ENCODE data around the gene MSMP.

The MSMP gene

GRCh38 chr9:35754264-35754663 lies at the start of gene MSMP:
Gene MSMP (minus strand): TSS chr9:35754276. CDS start chr9:35754129, 147 bp downstream.
- no peak for DNase-seq

- no peak for DNase-seq
These were observed 47.5 kb upstream of the MSMP start for GRCh38 chr9:35801328-35802128.

GRCh38 chr9:35800530-35800929 lies 46.5 kb upstream of the MSMP start:
- no peak for DNase-seq

- peak; percentile 21 to 34 for DNase-seq
These were observed 44.7 kb upstream of the MSMP start for GRCh38 chr9:35798658-35799374.

GRCh38 chr9:35797311-35798109 lies 43.4 kb upstream of the MSMP start:
- DNase-seq, result no peak

- no peak for DNase-seq
These were observed 41.6 kb upstream of the MSMP start for GRCh38 chr9:35795695-35796094.

- DNase-seq, result no peak
These were observed 39.4 kb upstream of the MSMP start for GRCh38 chr9:35793461-35793860.

GRCh38 chr9:35792826-35793225 lies 38.8 kb upstream of the MSMP start:
- no peak for DNase-seq

GRCh38 chr9:35792024-35792813 lies 38.1 kb upstream of the MSMP start:
- no peak for DNase-seq

- no peak for DNase-seq
These were observed 37.3 kb upstream of the MSMP start, which contains the start of gene NPR2 for GRCh38 chr9:35791297-35791921. Gene NPR2 (plus strand): TSS chr9:35791591. CDS start chr9:35792409, 818 bp downstream.

- DNase-seq, result peak; percentile 49 to 60
These were observed 36.6 kb upstream of the MSMP start for GRCh38 chr9:35790385-35791296.

GRCh38 chr9:35790025-35790384 lies 35.9 kb upstream of the MSMP start:
- no peak for DNase-seq

GRCh38 chr9:35789541-35789940 lies 35.5 kb upstream of the MSMP start:
- no peak for DNase-seq

- DNase-seq, result no peak
These were observed 29.3 kb upstream of the MSMP start for GRCh38 chr9:35783418-35783817.

- no peak for DNase-seq
These were observed 27.0 kb upstream of the MSMP start for GRCh38 chr9:35781066-35781465.

- no peak for DNase-seq
These were observed 24.4 kb upstream of the MSMP start for GRCh38 chr9:35778496-35778895.

GRCh38 chr9:35776018-35776417 lies 21.9 kb upstream of the MSMP start:
- DNase-seq, result no peak

- DNase-seq, result no peak
These were observed 21.0 kb upstream of the MSMP start for GRCh38 chr9:35774907-35775635.

- DNase-seq, result no peak
These were observed 17.9 kb upstream of the MSMP start for GRCh38 chr9:35771943-35772342.

GRCh38 chr9:35771534-35771933 lies 17.5 kb upstream of the MSMP start:
- DNase-seq, result no peak

Data from activated CD4-positive, alpha-beta T cell treated with anti-CD3 and anti-CD28 coated beads for 4 hours (primary cell).